Measurements from ENCODE around the gene KCNQ5.

The KCNQ5 gene

GRCh38 chr6:72755752-72756151 lies 133.9 kb downstream of the KCNQ5 start:
- no peak overlapping the region for H3K4me3 ChIP-seq (ENCODE audit: low read length)
- no peak for DNase-seq (ENCODE audit: low read depth)
- no peak for TF ChIP-seq CTCF (IDR thresholded peaks at IDR 0.05; ENCODE audit: insufficient read depth, low read depth, low read length, missing control alignments)

- no peak overlapping the region for H3K4me3 ChIP-seq (ENCODE audit: low read length)
- TF ChIP-seq CTCF (IDR thresholded peaks at IDR 0.05; ENCODE audit: insufficient read depth, low read depth, low read length, missing control alignments): no peak
- DNase-seq (ENCODE audit: low read depth): peak; percentile 17
These were observed 135.2 kb downstream of the KCNQ5 start for GRCh38 chr6:72757048-72757447.

DNA sequence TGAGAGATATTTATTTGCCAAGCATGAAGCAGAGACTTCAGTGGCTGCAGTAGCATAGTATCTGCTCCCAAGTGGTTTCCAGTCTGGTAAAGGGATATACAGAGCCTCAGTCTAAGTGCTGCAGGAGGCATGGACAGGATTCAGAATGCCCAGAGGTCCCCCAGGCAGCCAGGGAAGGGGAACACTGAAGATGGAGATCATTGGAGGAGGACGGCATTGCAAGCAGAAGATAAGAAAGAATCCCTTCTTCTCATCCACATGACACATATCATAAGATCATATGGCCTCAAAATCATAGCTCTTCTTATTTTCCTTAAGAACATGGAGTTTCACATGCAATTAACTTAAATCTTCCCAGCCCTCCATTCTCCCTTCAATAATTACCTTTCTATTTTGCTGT lies 136.1 kb downstream of the KCNQ5 start:
- no peak for TF ChIP-seq CTCF (IDR thresholded peaks at IDR 0.05; ENCODE audit: insufficient read depth, low read depth, low read length, missing control alignments)
- H3K4me3 ChIP-seq (ENCODE audit: low read length): no peak overlapping the region
- no peak for DNase-seq (ENCODE audit: low read depth)

DNA sequence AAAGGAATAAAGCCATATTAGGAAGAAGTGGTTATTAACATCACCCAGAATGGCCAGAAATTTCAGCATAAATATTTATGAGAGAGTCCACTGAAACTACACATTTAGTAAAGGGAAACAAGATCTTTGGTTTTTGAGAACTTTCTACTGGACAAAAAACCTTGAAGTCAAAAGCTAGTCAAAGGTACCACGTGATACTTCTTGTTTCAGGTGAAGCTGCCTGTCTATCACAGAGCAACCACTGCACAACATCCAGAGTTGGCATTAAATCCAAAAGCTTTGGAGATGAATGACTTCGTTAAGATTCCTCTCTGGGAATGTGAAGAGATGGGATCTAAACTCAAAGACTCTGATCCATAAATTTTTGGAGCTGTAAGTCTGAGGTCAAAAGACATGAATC lies 137.0 kb downstream of the KCNQ5 start:
- no peak for TF ChIP-seq CTCF (IDR thresholded peaks at IDR 0.05; ENCODE audit: insufficient read depth, low read depth, low read length, missing control alignments)
- DNase-seq (ENCODE audit: low read depth): no peak
- H3K4me3 ChIP-seq (ENCODE audit: low read length): no peak overlapping the region

GRCh38 chr6:72760114-72760793 lies 138.4 kb downstream of the KCNQ5 start:
- TF ChIP-seq CTCF (IDR thresholded peaks at IDR 0.05; ENCODE audit: insufficient read depth, low read depth, low read length, missing control alignments): no peak
- H3K4me3 ChIP-seq (ENCODE audit: low read length): no peak overlapping the region
- no peak for DNase-seq (ENCODE audit: low read depth)

DNA sequence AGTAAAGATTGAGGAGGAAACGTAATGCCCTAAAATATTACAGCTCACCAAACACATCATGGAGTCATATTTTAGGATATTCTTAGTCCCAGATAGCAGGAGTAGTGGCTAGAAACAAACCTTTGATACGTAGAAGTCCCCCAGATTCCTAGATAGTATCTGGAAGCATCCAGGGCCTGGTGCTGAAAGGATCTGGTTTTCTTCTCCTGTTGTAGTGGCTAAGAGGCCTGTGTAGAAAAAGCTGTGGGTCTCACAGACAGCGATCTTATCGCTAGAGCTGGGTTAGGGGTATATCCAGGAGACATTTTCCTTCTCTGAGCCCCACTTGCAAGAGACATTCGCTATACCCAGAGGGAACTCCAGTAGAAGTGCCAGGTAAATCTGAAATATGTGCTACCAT lies 139.9 kb downstream of the KCNQ5 start:
- TF ChIP-seq CTCF (IDR thresholded peaks at IDR 0.05; ENCODE audit: insufficient read depth, low read depth, low read length, missing control alignments): no peak
- H3K4me3 ChIP-seq (ENCODE audit: low read length): no peak overlapping the region
- DNase-seq (ENCODE audit: low read depth): no peak

DNA sequence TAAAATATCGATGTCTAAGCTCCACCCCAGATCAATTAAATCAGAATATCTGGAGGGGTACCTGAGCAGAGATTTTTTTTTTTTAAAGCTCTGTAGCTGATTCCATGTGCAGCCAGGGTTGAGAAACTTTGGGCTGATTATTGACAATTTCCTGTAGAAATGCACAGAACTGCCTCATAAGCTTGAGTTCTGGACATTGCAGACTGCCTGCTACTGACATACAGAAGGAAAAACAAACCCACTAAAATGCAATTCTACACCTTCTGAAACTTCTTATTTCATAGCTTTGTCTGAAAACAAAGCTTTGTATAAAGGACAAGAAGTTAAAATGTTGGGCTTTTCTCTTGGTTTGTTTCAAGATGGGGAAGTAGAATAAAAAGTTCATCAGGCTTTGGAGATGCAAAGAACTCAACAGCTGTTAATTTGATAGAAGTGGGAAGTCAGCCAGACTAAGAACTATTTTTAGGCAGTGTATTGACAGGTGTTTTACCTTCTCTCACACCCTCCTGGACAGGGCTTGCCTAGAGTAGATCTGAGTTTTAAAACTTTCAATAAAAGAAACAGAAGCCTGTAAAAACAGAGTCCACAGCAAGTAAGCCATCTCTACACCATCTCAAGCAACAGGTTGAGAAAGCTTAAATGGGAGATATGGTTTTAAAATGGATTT lies 147.7 kb downstream of the KCNQ5 start:
- H3K4me3 ChIP-seq (ENCODE audit: low read length): no peak overlapping the region
- no peak for DNase-seq (ENCODE audit: low read depth)
- TF ChIP-seq CTCF (IDR thresholded peaks at IDR 0.05; ENCODE audit: insufficient read depth, low read depth, low read length, missing control alignments): no peak

All from epithelial cell of esophagus (primary cell).